HEK293 (cell line): ENCODE results near the gene PNPO.

Experiments
- CTCF ChIA-PET: fragments of 350-600 bp; formaldehyde crosslinking; extraction: SDS; loops from one replicate; lab custom pipeline; 2021; ENCODE audit warnings: antibody characterized with exemption; lab: Yijun Ruan, JAX
- POLR2A ChIA-PET: fragments of 300-600 bp; formaldehyde crosslinking; extraction: SDS; loops from one replicate; lab custom pipeline; 2020; ENCODE audit warnings: antibody characterized with exemption, inconsistent platforms; lab: Yijun Ruan, JAX
- H3K27ac ChIP-seq: fragments of 200-500 bp; sonication (Bioruptor generic); 2 replicates; pipeline ENCODE4 v1.5.1; 2014; ENCODE audit warnings: low read depth, low read length, control low read depth, inconsistent platforms; ENCODE audit errors: extremely low read depth
- H3K36me3 ChIP-seq, 2 experiments: fragments of 200-500 bp in 1 of 2; sonication (Bioruptor generic) in 1 of 2; 1 replicate in 1 of 2; 2 replicates in 1 of 2; pipeline ENCODE4 v1.5.1; 2014 to 2017; ENCODE audit warnings: inconsistent platforms in 2 of 2, low read length in 2 of 2; ENCODE audit not compliant: control insufficient read depth in 2 of 2, insufficient read depth in 1 of 2
- H3K4me1 ChIP-seq: fragments of 200-500 bp; sonication (Bioruptor generic); 2 replicates; pipeline ENCODE4 v1.5.1; 2014; ENCODE audit warnings: mild to moderate bottlenecking, low read length, inconsistent platforms; ENCODE audit not compliant: control insufficient read depth, insufficient read depth
- H3K4me3 ChIP-seq: 2 replicates; pipeline ENCODE4 v1.5.1; 2011; ENCODE audit warnings: low read depth, mild to moderate bottlenecking, control low read depth, low read length, moderate library complexity
- H3K9me3 ChIP-seq: fragments of 200-500 bp; sonication (Bioruptor generic); 2 replicates; pipeline ENCODE4 v1.5.1; 2014; ENCODE audit warnings: low read depth, low read length, inconsistent platforms; ENCODE audit not compliant: control insufficient read depth, insufficient read depth
- GLIS1 ChIP-seq: fragments of 450-650 bp; formaldehyde crosslinking; IDR thresholded peaks from 2 replicates; pipeline ENCODE4 v1.5.1; 2016; ENCODE audit warnings: missing biosample characterization, missing genetic modification characterization
- KLF16 ChIP-seq: fragments of 450-650 bp; formaldehyde crosslinking; IDR thresholded peaks from 2 replicates; pipeline ENCODE4 v1.5.1; 2017; ENCODE audit warnings: missing biosample characterization, missing genetic modification characterization
- SALL2 ChIP-seq: fragments of 450-650 bp; formaldehyde crosslinking; IDR thresholded peaks from 2 replicates; pipeline ENCODE4 v1.5.0; 2017; ENCODE audit warnings: missing biosample characterization, mild to moderate bottlenecking, missing genetic modification characterization, borderline replicate concordance
- SCRT2 ChIP-seq: fragments of 450-650 bp; formaldehyde crosslinking; IDR thresholded peaks from 2 replicates; pipeline ENCODE4 v1.5.1; 2016; ENCODE audit warnings: missing biosample characterization, missing genetic modification characterization
- ZBTB10 ChIP-seq: fragments of 450-650 bp; formaldehyde crosslinking; IDR thresholded peaks from 2 replicates; pipeline ENCODE4 v1.5.1; 2016; ENCODE audit warnings: missing biosample characterization, missing genetic modification characterization
- ZBTB8A ChIP-seq: fragments of 450-650 bp; formaldehyde crosslinking; IDR thresholded peaks from 2 replicates; pipeline ENCODE4 v1.5.1; 2016; ENCODE audit warnings: missing biosample characterization, missing genetic modification characterization
- ZIC2 ChIP-seq: fragments of 450-650 bp; formaldehyde crosslinking; IDR thresholded peaks from 2 replicates; pipeline ENCODE4 v1.5.1; 2016; ENCODE audit warnings: missing biosample characterization, missing genetic modification characterization
- ZNF112 ChIP-seq: fragments of 450-650 bp; formaldehyde crosslinking; IDR thresholded peaks from 2 replicates; pipeline ENCODE4 v1.5.0; 2017; ENCODE audit warnings: missing biosample characterization, missing genetic modification characterization
- ZNF24 ChIP-seq: fragments of 450-650 bp; formaldehyde crosslinking; IDR thresholded peaks from 2 replicates; pipeline ENCODE4 v1.5.1; 2016; ENCODE audit warnings: missing biosample characterization, missing genetic modification characterization
- ZNF248 ChIP-seq: fragments of 450-650 bp; formaldehyde crosslinking; IDR thresholded peaks from 2 replicates; pipeline ENCODE4 v1.5.1; 2017; ENCODE audit warnings: missing biosample characterization, missing genetic modification characterization
- ZNF292 ChIP-seq: fragments of 450-650 bp; formaldehyde crosslinking; IDR thresholded peaks from 2 replicates; pipeline ENCODE4 v1.5.1; 2016; ENCODE audit warnings: low read depth, missing biosample characterization, missing genetic modification characterization, borderline replicate concordance
- ZNF335 ChIP-seq: fragments of 450-650 bp; formaldehyde crosslinking; conservative IDR thresholded peaks from 2 replicates; pipeline ENCODE4 v1.5.1; 2016; ENCODE audit warnings: missing biosample characterization, missing genetic modification characterization
- ZNF341 ChIP-seq: fragments of 450-650 bp; formaldehyde crosslinking; IDR thresholded peaks from 2 replicates; pipeline ENCODE4; 2016; ENCODE audit warnings: low read depth, missing biosample characterization, missing genetic modification characterization
- ZNF433 ChIP-seq: fragments of 450-650 bp; formaldehyde crosslinking; IDR thresholded peaks from 2 replicates; pipeline ENCODE4 v1.5.1; 2016; ENCODE audit warnings: missing biosample characterization, missing genetic modification characterization, low read depth
- ZNF513 ChIP-seq: fragments of 450-650 bp; IDR thresholded peaks from 2 replicates; pipeline ENCODE4 v1.5.1; 2018; ENCODE audit warnings: missing biosample characterization, missing genetic modification characterization
- ZNF677 ChIP-seq: fragments of 450-650 bp; IDR thresholded peaks from 2 replicates; pipeline ENCODE4 v1.5.0; 2018; ENCODE audit warnings: missing biosample characterization, mild to moderate bottlenecking, missing genetic modification characterization, moderate library complexity
- ZNF707 ChIP-seq: fragments of 450-650 bp; formaldehyde crosslinking; IDR thresholded peaks from 2 replicates; pipeline ENCODE4 v1.5.1; 2016; ENCODE audit warnings: missing biosample characterization, missing genetic modification characterization
- ZNF776 ChIP-seq: fragments of 450-650 bp; formaldehyde crosslinking; IDR thresholded peaks from 2 replicates; pipeline ENCODE4 v1.5.0; 2017; ENCODE audit warnings: missing biosample characterization, missing genetic modification characterization, borderline replicate concordance

The PNPO gene

GRCh38 chr17:47993031-47993564 is 51.7 kb downstream of the PNPO start (continued):
- TF ChIP-seq ZNF513 (tag by site-specific recombination) (no peak), ZNF677 (tag by site-specific recombination) (no peak), ZNF776 (tag by site-specific recombination) (no peak), SCRT2 (tag by site-specific recombination) (no peak), ZNF341 (tag by site-specific recombination) (peak; percentile 49), ZNF292 (tag by site-specific recombination) (no peak), GLIS1 (tag by site-specific recombination) (peak; percentile 87), KLF16 (no peak), ZNF335 (tag by site-specific recombination) (peak; percentile 58; the same call in 1 of the 2 replicates), ZNF112 (tag by site-specific recombination) (no peak), ZIC2 (tag by site-specific recombination) (peak; percentile 34)
- TF ChIP-seq, all 188 proteins: peak for 6

- Histone ChIP-seq H3K4me1 (no peaks in the 10 kb centered on the region), H3K9me3 (no peaks in the 10 kb centered on the region), H3K36me3 (no peaks in the 10 kb centered on the region), H3K4me3 (no peak overlapping the region), H3K27ac (no peak overlapping the region)
- TF ChIP-seq ZNF24 (tag by site-specific recombination) (no peak), ZNF433 (tag by site-specific recombination) (no peak), ZNF335 (tag by site-specific recombination) (no peak), ZBTB8A (tag by site-specific recombination) (no peak), ZNF248 (tag by site-specific recombination) (no peak), ZNF707 (tag by site-specific recombination) (no peak), SALL2 (tag by site-specific recombination) (no peak)
- POLR2A ChIA-PET: interaction anchor here (1.4 kb wide), 1 partner anchor 23 kb away, joined by 3 read pairs; the partner anchor contains the start of gene CDK5RAP3
- CTCF ChIA-PET: interaction anchor here (0.5 to 2.6 kb wide), 4 partner anchors 15 to 316 kb away, joined by 3 to 16 read pairs (median 8); no protein-coding TSS in a partner anchor
Measured at GRCh38 chr17:47993964-47994363, 52.6 kb downstream of the PNPO start.

GRCh38 chr17:47994724-47995123 is 53.4 kb downstream of the PNPO start:
- Histone ChIP-seq H3K27ac (no peak overlapping the region), H3K36me3 (no peaks in the 10 kb centered on the region), H3K4me3 (no peak overlapping the region), H3K4me1 (no peaks in the 10 kb centered on the region), H3K9me3 (no peaks in the 10 kb centered on the region)
- POLR2A ChIA-PET: no interaction called here
- TF ChIP-seq ZNF707 (tag by site-specific recombination) (no peak), ZBTB10 (tag by site-specific recombination) (peak; percentile 27; the same call in 1 of the 2 replicates)
- CTCF ChIA-PET: interaction anchor here (0.5 to 2.6 kb wide), 4 partner anchors 16 to 316 kb away, joined by 4 to 16 read pairs (median 9); partner anchors contain the start of gene CDK5RAP3
